OCI-M2 (cell line): ENCODE data around the gene AOAH.
"Not testable (repeated sequence)": the region's sequence is repeated elsewhere in the genome, so short reads cannot be mapped to it uniquely, and the experiment has no call there.

Experiments
- DNase-seq: peaks from one replicate; lab custom pipeline; 2025; ENCODE audit not compliant: unreplicated experiment; lab: John Stamatoyannopoulos, UW

Gene AOAH

GRCh38 chr7:36514289-36515243 is 209.7 kb downstream of the AOAH start:
- no peak for DNase-seq

- DNase-seq: no peak
Observed at GRCh38 chr7:36513393-36513792, 210.9 kb downstream of the AOAH start.

DNA sequence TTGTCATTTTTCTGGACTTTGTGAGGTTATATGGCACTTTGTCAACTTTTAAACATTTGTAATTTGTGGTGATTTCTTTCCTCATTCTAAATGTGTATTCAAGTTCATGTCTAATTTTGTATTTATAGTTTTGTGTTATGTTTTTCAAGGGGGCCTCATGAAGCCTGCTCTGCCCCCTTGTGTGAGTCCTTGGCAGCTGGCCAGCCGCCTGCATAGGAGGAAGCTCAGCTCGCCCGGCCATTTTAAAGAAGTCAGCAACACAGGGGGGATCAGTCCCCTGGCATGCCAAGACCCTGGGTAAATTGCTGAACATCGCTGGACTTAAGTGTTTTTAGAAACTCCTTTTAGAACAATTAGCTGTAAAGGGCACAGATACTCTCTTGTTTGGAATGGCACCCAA is 211.7 kb downstream of the AOAH start:
- DNase-seq: no peak

- DNase-seq: no peak
Observed at GRCh38 chr7:36509962-36510361, 214.3 kb downstream of the AOAH start.

DNA sequence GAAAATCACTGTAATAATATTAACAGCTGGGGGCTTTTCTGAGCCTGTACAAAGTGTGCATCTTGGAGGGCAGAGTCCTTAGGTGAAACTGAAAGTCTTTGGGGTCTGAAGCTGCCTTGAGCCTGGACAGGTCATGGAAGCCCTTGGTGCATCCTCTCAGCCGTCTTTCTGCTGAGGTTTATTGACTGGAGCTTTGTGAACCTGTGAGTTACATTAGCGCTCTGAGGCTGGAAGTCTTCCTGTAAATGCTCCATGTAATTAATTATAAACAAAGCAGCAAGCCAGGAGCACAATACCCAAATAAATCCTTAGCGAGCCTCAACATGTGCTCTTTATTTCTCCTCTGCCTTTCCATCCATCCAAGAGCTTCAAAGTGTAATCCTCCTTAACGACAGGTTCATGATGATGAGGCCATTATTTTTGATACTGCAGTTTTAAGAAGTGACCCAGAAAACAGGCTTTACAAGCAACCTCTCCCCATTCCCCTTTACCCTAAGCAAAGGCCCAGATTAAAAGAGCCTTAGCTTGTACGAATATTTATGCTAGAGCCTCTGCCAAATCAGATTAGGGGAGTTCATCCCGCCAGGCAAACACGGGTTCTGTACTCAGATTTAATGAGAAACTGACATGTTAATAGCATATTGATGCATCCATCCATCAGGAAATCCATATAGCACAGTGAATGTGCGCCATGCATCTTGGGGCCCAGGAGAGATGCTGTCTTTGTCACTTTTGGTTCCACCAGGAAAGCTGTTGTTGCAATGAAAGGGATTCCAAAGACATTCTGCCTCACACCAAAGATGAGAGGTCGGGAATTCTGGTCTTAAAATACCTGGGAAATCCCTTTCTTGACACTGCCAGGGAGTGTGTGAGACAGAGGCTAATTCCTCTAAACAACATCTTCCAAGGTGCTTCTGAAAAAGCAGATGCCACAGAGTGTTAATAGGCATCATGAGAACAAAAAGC is 216.5 kb downstream of the AOAH start:
- no peak for DNase-seq

DNA sequence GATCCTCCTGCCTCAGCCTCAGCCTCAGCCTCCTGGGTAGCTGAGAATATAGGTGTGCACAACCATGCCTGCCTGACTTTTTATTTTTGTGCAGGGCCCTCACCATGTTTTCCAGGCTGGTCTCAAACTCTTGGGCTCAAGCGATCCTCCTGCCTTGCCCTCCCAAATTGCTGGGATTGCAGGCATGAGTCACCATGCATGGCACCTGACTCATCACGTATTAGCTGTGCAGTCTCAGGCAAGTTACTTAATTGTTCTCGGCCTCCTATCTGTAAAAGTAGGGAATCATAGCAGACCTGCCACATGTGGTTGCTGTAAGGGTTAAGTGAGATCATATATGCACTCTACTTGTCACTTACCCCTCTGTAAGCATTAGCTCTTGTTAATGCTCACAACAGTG is 217.5 kb downstream of the AOAH start:
- no peak for DNase-seq

DNA sequence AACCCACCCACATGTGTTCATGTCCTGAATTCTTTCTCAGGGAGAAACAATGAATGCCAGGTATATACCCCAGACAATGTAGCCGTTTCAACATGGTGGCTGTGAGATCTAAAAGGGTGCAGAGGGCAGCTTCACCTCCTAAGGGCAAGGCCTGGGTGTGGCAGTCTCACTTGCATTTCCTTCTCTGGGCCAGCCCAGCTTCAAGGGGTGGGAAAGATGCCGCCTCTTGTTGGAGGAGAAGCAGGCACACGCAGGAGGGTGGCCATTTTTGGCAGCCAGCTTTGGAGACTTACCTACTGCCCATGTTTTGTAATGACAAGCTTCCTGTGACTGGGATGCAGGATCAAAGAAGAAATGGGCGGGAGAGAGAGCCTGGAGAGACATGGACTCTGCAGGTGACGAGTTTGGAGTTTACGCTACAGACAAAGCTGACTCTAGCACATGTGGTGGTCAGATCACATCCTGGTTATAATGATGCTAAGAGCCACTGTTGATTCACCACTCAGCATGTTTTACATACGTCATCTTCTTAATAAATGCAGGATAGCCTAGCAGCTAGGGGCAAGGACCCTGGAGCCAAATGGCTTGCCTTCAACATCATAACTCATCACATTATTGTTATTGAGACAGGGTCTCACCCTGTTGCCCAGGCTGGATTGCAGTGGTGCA is 218.0 kb downstream of the AOAH start:
- DNase-seq: no peak

- DNase-seq: not testable (repeated sequence)
Observed at GRCh38 chr7:36504617-36505016, 219.7 kb downstream of the AOAH start.

- DNase-seq: not testable (repeated sequence)
Observed at GRCh38 chr7:36504216-36504615, 220.1 kb downstream of the AOAH start.

- no peak for DNase-seq
Observed at GRCh38 chr7:36497775-36498174, 226.5 kb downstream of the AOAH start.

GRCh38 chr7:36497176-36497575 is 227.1 kb downstream of the AOAH start:
- DNase-seq: not testable (repeated sequence)

- no peak for DNase-seq
Observed at GRCh38 chr7:36496576-36496975, 227.7 kb downstream of the AOAH start.

DNA sequence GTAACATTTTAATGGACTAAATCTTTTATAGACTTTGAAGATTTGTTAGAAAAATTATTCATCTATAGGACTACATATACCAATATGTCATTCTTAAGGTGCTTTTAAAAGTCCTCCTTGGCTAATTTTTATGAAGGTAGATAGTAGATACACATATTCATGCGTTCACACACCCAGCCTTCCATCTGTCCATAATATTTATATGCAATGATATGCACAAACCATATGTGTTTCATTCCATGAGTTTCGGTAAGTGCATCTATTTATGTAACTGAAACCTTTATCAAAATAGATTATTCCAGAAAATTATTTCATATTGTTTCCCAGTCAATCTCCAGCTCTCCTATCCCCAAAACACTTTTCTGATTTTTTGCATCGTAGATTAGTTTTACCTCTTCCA is 233.0 kb downstream of the AOAH start:
- no peak for DNase-seq

- DNase-seq: no peak
Observed at GRCh38 chr7:36490419-36490830, 233.9 kb downstream of the AOAH start.

GRCh38 chr7:36488672-36489071 is 235.6 kb downstream of the AOAH start:
- not testable (repeated sequence) for DNase-seq

GRCh38 chr7:36487756-36488336 is 236.4 kb downstream of the AOAH start:
- DNase-seq: peak; percentile 15

GRCh38 chr7:36486336-36486735 is 238.0 kb downstream of the AOAH start:
- DNase-seq: no peak

- DNase-seq: no peak
Observed at GRCh38 chr7:36484265-36484664, 240.0 kb downstream of the AOAH start.

GRCh38 chr7:36483853-36484252 is 240.4 kb downstream of the AOAH start:
- DNase-seq: not testable (repeated sequence)

GRCh38 chr7:36478745-36479144 is 245.5 kb downstream of the AOAH start:
- no peak for DNase-seq

GRCh38 chr7:36475381-36475780 is 248.9 kb downstream of the AOAH start:
- no peak for DNase-seq
